Common myeloid progenitor, CD34-positive (primary cell): ENCODE data around the gene MIEN1.
"Not testable (repeated sequence)": the region's sequence is repeated elsewhere in the genome, so short reads cannot be mapped to it uniquely, and the experiment has no call there.

ENCODE experiments used
- CTCF ChIA-PET: fragments of 350-600 bp; sonication (Branson Sonifier 250); formaldehyde crosslinking; loops from one replicate; lab custom pipeline; 2021; ENCODE audit warnings: antibody characterized with exemption; lab: Charles Lee
- POLR2A ChIA-PET: fragments of 350-600 bp; sonication (Branson Sonifier 250); formaldehyde crosslinking; loops from one replicate; lab custom pipeline; 2021; ENCODE audit warnings: antibody characterized with exemption; lab: Charles Lee
- DNase-seq, 3 donors: peaks; one replicate each; pipeline versions ENCODE4 v3.0.0 to v3.0.0-alpha.2; 2013
- H3K27ac ChIP-seq, 2 experiments: 1 replicate in 1 of 2; 2 replicates in 1 of 2; pipeline ENCODE4 v1.7.0; 2013; ENCODE audit warnings: inconsistent platforms in 2 of 2, low read length in 2 of 2, mild to moderate bottlenecking in 2 of 2, low read depth in 1 of 2, moderate library complexity in 1 of 2; ENCODE audit not compliant: severe bottlenecking in 2 of 2, insufficient read depth in 1 of 2, poor library complexity in 1 of 2
- H3K27me3 ChIP-seq, 5 experiments: replicated peaks in 2 of 5; 1 replicate in 3 of 5; 2 replicates in 2 of 5; pipeline versions ENCODE4 v1.6.1 to v1.7.0; 2013; ENCODE audit warnings: low read length in 4 of 5, mild to moderate bottlenecking in 2 of 5, moderate library complexity in 2 of 5, inconsistent platforms in 1 of 5; ENCODE audit not compliant: insufficient read depth in 5 of 5, control insufficient read depth in 4 of 5
- H3K36me3 ChIP-seq, 4 experiments: 1 replicate in 2 of 4; 2 replicates in 2 of 4; pipeline versions ENCODE4 v1.6.1 to v1.7.0; 2013; ENCODE audit warnings: low read length in 3 of 4, control low read depth in 1 of 4, mild to moderate bottlenecking in 1 of 4; ENCODE audit not compliant: control insufficient read depth in 4 of 4, insufficient read depth in 4 of 4
- H3K4me1 ChIP-seq, 4 experiments: 1 replicate in 3 of 4; 2 replicates in 1 of 4; pipeline versions ENCODE4 v1.6.1 to v1.7.1; 2013; ENCODE audit warnings: low read length in 3 of 4, mild to moderate bottlenecking in 3 of 4, control low read depth in 1 of 4, inconsistent platforms in 1 of 4, moderate library complexity in 1 of 4; ENCODE audit not compliant: control insufficient read depth in 4 of 4, insufficient read depth in 4 of 4; ENCODE audit errors: control extremely low read depth in 1 of 4
- H3K4me3 ChIP-seq, 7 experiments: 1 replicate in 4 of 7; 2 replicates in 3 of 7; pipeline versions ENCODE4 v1.5.1 to v1.7.0; 2013; ENCODE audit warnings: mild to moderate bottlenecking in 7 of 7, low read length in 6 of 7, moderate library complexity in 6 of 7, inconsistent platforms in 2 of 7, low read depth in 2 of 7, control low read depth in 1 of 7; ENCODE audit not compliant: insufficient read depth in 4 of 7, control insufficient read depth in 1 of 7; ENCODE audit errors: extremely low read depth in 1 of 7
- H3K9me3 ChIP-seq, 5 experiments: 1 replicate in 4 of 5; 2 replicates in 1 of 5; pipeline versions ENCODE4 v1.6.1 to v1.7.1; 2013; ENCODE audit warnings: low read length in 4 of 5, mild to moderate bottlenecking in 2 of 5, inconsistent platforms in 1 of 5, low read depth in 1 of 5, moderate library complexity in 1 of 5; ENCODE audit not compliant: control insufficient read depth in 4 of 5, insufficient read depth in 2 of 5; ENCODE audit errors: control extremely low read depth in 1 of 5
- WGBS: methylation state at CpG from one replicate; pipeline ENCODE4 v1.1.5; 2013; ENCODE audit not compliant: insufficient coverage; 5-methylcytosine and 5-hydroxymethylcytosine counted together

The MIEN1 gene

DNA sequence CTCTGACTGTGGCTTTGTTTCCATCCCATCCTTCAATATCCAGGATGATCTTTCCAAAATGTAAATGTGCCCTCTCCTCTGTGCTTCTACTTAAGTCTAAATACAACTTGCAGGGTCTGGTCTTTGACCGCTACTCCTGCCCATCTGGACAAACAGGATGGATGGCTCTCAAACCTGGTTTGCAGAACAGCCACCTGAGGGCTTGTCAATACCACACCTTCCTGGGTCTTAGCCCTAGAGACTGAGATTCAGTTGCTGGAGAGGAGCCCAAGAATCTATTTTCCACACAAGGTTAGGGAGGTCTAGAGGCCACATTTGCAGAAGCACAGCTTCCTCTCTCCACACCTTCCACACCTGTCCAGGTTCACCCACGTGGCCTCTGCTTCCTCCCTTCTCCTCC, 5.5 kb upstream of the MIEN1 start:
- H3K4me3 ChIP-seq: no peak overlapping the region
- ChIA-PET POLR2A (no interaction called here), CTCF (no interaction called here)
- H3K36me3 ChIP-seq: no peaks in the 10 kb centered on the region
- H3K27me3 ChIP-seq: peaks cover 0 to 59% (median 29%) of the 10 kb centered on the region in 5 experiments
- 81% methylated on average over 2 of the region's 2 CpGs for WGBS
- H3K27ac ChIP-seq: no peak overlapping the region
- H3K4me1 ChIP-seq: peaks cover 0 to 25% (median 10%) of the 10 kb centered on the region in 4 experiments
- DNase-seq: no peak
- H3K9me3 ChIP-seq: no peaks in the 10 kb centered on the region

DNA sequence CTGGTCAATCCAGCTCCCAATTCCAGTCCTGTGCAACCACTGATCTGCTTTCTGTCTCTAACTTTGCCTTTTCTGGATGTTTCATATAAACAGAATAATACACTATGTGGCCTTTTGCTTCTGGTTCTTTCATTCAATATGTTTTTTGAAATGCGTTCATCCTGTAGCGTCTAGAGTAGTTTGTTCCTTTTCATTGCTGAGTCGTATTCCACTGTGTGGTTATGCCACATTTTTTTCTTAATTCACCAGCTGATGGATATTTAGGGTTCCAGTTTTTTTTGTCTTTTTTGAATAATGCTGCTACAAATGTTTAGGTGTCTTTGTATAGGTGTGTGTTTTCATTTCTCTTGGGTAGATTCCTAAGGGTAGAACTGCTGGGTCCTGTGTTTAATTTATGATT, 2.3 kb upstream of the MIEN1 start:
- Histone ChIP-seq H3K4me3 (no peak overlapping the region), H3K27ac (no peak overlapping the region), H3K9me3 (no peaks in the 10 kb centered on the region), H3K4me1 (peaks cover 5 to 13% (median 9%) of the 10 kb centered on the region in 4 experiments), H3K27me3 (peaks cover 0 to 26% (median 14%) of the 10 kb centered on the region in 5 experiments), H3K36me3 (peaks cover 3 to 16% (median 10%) of the 10 kb centered on the region in 4 experiments)
- CTCF ChIA-PET: interaction anchor here (1.8 kb wide), 1 partner anchor 111 kb away, joined by 10 read pairs; no protein-coding TSS in a partner anchor
- POLR2A ChIA-PET: no interaction called here
- 100% methylated on average over 2 of the region's 3 CpGs for WGBS
- DNase-seq: no peak

DNA sequence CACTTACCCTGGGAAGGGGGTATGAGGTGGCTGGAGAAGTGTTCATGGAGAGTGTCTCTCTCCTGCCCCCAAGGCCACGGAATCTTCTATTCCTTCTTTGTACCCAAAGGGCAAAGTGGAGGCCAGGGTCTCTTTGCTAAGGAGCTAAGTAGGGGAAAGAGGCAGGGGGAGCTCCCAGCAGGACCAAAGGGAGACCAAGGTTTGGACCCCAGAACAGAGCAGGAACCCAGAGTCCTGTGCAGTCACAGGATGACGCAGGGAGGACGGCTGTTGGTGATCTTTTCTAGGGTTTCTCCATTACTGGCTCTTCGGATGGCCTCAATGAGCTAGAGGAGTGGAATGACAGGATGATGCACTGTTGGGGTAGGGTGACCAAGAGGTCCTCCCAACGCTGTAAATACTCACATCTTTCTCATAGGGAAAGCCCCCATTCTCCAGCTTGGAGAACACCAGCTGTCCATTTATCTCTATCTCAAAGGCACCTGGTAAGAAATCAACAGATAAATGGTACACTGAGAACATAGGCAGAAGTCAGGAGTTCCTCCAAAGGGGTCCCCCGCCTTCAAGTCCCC, 966 bp downstream of the MIEN1 start:
- Histone ChIP-seq H3K27me3 (peaks cover 0 to 3% (median 0%) of the 10 kb centered on the region in 5 experiments), H3K9me3 (no peaks in the 10 kb centered on the region), H3K4me1 (peaks cover 5 to 13% (median 8%) of the 10 kb centered on the region in 4 experiments), H3K4me3 (peak overlapping the region in 6 of 7 experiments; percentile 62 to 93 (median 82)), H3K36me3 (peaks cover 3 to 21% (median 11%) of the 10 kb centered on the region in 4 experiments), H3K27ac (peak overlapping the region in 1 of 2 experiments; percentile 86)
- CTCF ChIA-PET: interaction anchor here (0.8 to 3.7 kb wide), 15 partner anchors 11 to 133 kb away, joined by 3 to 20 read pairs (median 5); partner anchors contain the start of genes PGAP3 and PNMT
- 100% methylated on average over 3 of the region's 6 CpGs for WGBS
- DNase-seq: no peak
- POLR2A ChIA-PET: interaction anchor here (0.6 to 0.8 kb wide), 2 partner anchors 11 to 26 kb away, joined by 3 read pairs; no protein-coding TSS in a partner anchor

DNA sequence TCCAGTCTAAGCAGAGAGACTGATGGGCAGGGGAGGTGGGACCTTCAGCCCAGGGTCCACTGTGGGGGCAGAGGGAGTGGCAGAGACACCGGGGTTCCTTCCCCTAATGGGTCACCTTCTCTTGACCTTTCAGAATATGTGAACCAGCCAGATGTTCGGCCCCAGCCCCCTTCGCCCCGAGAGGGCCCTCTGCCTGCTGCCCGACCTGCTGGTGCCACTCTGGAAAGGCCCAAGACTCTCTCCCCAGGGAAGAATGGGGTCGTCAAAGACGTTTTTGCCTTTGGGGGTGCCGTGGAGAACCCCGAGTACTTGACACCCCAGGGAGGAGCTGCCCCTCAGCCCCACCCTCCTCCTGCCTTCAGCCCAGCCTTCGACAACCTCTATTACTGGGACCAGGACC, 2.8 kb downstream of the MIEN1 start:
- Histone ChIP-seq H3K27me3 (no peaks in the 10 kb centered on the region), H3K36me3 (peaks cover 3 to 21% (median 11%) of the 10 kb centered on the region in 4 experiments), H3K27ac (no peak overlapping the region), H3K9me3 (no peaks in the 10 kb centered on the region), H3K4me1 (peaks cover 5 to 13% (median 8%) of the 10 kb centered on the region in 4 experiments), H3K4me3 (no peak overlapping the region)
- WGBS: 99% methylated on average over 8 of the region's 10 CpGs
- CTCF ChIA-PET: interaction anchor here (3.0 kb wide), 2 partner anchors 9 to 17 kb away, joined by 7 to 16 read pairs; no protein-coding TSS in a partner anchor
- POLR2A ChIA-PET: no interaction called here
- DNase-seq: no peak

DNA sequence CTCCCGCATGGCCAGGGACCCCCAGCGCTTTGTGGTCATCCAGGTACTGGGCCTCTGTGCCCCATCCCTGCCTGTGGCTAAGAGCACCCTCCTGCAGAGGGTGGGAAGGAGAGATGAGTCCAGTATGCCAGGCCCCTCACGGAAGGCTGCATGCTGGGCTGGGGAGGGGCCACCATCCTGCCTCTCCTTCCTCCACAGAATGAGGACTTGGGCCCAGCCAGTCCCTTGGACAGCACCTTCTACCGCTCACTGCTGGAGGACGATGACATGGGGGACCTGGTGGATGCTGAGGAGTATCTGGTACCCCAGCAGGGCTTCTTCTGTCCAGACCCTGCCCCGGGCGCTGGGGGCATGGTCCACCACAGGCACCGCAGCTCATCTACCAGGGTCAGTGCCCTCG, 3.7 kb downstream of the MIEN1 start:
- ChIA-PET CTCF (no interaction called here), POLR2A (no interaction called here)
- no peaks in the 10 kb centered on the region for H3K9me3 ChIP-seq
- no peak overlapping the region for H3K27ac ChIP-seq
- peaks cover 3 to 21% (median 11%) of the 10 kb centered on the region in 4 experiments for H3K36me3 ChIP-seq
- peaks cover 5 to 13% (median 8%) of the 10 kb centered on the region in 4 experiments for H3K4me1 ChIP-seq
- DNase-seq: no peak
- H3K4me3 ChIP-seq: no peak overlapping the region
- over 99% methylated on average over 9 of the region's 9 CpGs for WGBS
- H3K27me3 ChIP-seq: no peaks in the 10 kb centered on the region

DNA sequence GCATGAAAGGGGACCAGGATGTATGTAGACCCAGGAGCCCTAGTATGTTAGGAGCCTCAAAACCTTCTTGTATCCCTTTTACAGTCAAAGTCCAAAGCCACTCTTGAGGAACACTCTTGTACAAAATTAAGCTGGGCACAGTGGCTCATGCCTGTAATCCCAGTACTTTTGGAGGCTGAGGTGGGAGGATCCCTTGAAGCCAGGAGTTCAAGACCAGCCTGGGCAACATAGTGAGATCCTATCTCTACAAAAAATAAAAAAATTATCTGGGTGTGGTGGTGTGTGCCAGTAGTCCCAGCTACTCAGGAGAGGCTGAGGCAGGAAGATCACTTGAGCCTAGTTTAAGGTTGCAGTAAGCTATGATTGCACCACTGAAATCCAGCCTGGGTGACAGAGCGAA, 4.4 kb downstream of the MIEN1 start:
- H3K4me3 ChIP-seq, CTCF ChIA-PET, H3K27me3 ChIP-seq, POLR2A ChIA-PET, H3K9me3 ChIP-seq, DNase-seq, H3K27ac ChIP-seq: not testable (repeated sequence)
- Histone ChIP-seq H3K4me1 (peaks cover 5 to 13% (median 8%) of the 10 kb centered on the region in 4 experiments), H3K36me3 (peaks cover 3 to 21% (median 11%) of the 10 kb centered on the region in 4 experiments)
- WGBS: no CpG with 5 or more reads among the region's 1 CpG

DNA sequence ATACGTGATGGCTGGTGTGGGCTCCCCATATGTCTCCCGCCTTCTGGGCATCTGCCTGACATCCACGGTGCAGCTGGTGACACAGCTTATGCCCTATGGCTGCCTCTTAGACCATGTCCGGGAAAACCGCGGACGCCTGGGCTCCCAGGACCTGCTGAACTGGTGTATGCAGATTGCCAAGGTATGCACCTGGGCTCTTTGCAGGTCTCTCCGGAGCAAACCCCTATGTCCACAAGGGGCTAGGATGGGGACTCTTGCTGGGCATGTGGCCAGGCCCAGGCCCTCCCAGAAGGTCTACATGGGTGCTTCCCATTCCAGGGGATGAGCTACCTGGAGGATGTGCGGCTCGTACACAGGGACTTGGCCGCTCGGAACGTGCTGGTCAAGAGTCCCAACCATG, 5.6 kb downstream of the MIEN1 start:
- peaks cover 3 to 21% (median 11%) of the 10 kb centered on the region in 4 experiments for H3K36me3 ChIP-seq
- ChIA-PET POLR2A (no interaction called here), CTCF (interaction anchor here (1.2 kb wide), 1 partner anchor 52 kb away, joined by 3 read pairs; no protein-coding TSS in a partner anchor)
- peaks cover 4 to 6% (median 4%) of the 10 kb centered on the region in 4 experiments for H3K4me1 ChIP-seq
- no peak overlapping the region for H3K4me3 ChIP-seq
- H3K9me3 ChIP-seq: no peaks in the 10 kb centered on the region
- H3K27me3 ChIP-seq: no peaks in the 10 kb centered on the region
- no peak overlapping the region for H3K27ac ChIP-seq
- WGBS: 96% methylated on average over 12 of the region's 13 CpGs
- DNase-seq: no peak
